ENCODE measurements around the gene MSI2. TPM values are rescaled to one million over a fixed set of nuclear protein-coding genes. Genes with fewer than 3 reads are reported as not detected.

MSI2 gene
- total RNA-seq, 1 donor from 2014 or later: 90.7 TPM

GRCh38 chr17:57264250-57264649 is 7.9 kb downstream of the MSI2 start:
- intact Hi-C loops (cut with micrococcal nuclease): no loop called here
- ATAC-seq (no peak), DNase-seq (no peak)

GRCh38 chr17:57264776-57265175 is 8.5 kb downstream of the MSI2 start:
- no peak for ATAC-seq
- intact Hi-C loops (cut with micrococcal nuclease): no loop called here

GRCh38 chr17:57266902-57267311 is 10.6 kb downstream of the MSI2 start:
- DNase-seq (no peak), ATAC-seq (no peak)
- intact Hi-C loops (cut with micrococcal nuclease): no loop called here

More at GRCh38 chr17:57264776-57265175, 8.5 kb downstream of the MSI2 start:
- DNase-seq: no peak

DNA sequence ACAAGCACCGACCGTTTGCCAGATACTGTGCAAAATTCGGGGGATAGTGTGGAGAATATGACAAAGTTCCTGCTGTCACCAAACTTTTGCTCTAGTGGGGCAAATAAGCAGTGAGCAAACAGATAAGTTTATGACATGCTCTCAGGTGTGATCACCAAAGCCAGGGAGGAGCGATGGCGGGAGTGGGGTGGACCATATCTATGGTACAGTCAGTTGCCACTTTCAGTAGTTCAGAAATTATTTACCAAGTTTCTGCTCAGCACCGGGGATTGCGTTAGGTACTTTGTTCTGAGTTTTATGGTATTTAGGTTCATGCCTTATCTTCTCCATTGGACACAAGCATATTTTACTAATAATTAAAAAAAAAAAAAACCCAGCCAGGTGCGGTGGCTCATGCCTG is 11.9 kb downstream of the MSI2 start:
- intact Hi-C loops (cut with micrococcal nuclease): no loop called here
- no peak for ATAC-seq
- no peak for DNase-seq

- intact Hi-C loops (cut with micrococcal nuclease): no loop called here
- no peak for DNase-seq
- ATAC-seq: no peak
These were observed 12.7 kb downstream of the MSI2 start for GRCh38 chr17:57269052-57269451.

- intact Hi-C loops (cut with micrococcal nuclease): no loop called here
- ATAC-seq (no peak), DNase-seq (no peak)
These were observed 13.4 kb downstream of the MSI2 start for GRCh38 chr17:57269598-57270255.

GRCh38 chr17:57270801-57271245 is 14.5 kb downstream of the MSI2 start:
- intact Hi-C loops (cut with micrococcal nuclease): no loop called here
- ATAC-seq (peak; percentile 47), DNase-seq (no peak)

GRCh38 chr17:57271821-57272220 is 15.5 kb downstream of the MSI2 start:
- no peak for ATAC-seq
- no peak for DNase-seq
- intact Hi-C loops (cut with micrococcal nuclease): no loop called here

DNA sequence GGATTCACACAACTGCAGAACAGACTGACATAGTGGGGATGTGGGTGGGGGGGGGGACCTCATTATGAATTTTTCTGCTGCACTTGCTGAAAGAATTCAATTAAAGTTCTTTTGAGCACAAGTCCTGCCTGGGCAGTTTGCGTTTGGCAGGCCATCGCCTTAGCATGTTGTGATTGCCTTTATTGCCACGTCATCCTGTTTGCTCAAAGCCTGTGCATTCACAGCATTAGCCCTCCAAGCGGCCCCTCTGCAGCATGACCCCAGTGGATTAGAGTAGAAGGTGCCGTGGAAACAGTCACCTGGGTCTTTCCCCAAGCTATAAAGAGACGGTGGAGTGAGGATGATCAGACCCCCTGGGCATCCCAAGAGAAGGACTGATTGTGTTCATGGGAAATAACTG is 17.2 kb downstream of the MSI2 start:
- ATAC-seq (no peak), DNase-seq (no peak)
- intact Hi-C loops (cut with micrococcal nuclease): no loop called here

GRCh38 chr17:57274162-57274561 is 17.8 kb downstream of the MSI2 start:
- no peak for ATAC-seq
- no peak for DNase-seq
- intact Hi-C loops (cut with micrococcal nuclease): no loop called here

DNA sequence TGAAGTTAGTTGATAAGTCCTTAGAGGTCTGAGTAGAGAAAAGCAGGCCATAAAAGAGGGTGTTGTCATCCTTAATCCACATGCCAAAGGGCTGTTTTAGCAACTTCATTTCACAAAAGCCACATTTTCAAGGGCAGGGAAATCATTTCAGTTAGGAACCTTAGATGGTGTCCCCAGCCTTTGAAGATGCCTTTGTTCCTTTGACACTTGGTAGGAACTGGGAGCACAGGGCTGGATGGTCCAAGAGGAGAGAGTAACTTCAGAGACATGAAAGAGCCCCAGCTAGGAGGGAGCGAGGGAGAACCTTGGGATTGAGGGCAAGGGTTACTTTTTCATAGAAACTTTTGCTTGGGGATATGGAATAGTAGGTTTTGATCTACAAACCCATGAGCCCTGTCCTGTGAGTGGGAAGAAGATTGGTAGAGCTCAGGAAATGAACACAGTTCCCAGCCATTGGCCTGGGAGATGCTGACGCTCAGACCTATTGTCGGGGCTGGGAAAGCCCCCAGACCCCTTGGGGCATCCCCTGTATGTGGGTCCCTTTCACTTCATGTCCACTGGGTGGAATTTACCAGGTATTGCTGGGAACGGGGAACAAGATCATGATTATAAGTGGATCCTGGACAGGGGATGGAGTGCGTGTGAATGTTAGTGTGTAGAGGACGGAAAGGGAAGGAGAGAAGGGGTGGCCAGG is 18.9 kb downstream of the MSI2 start:
- no peak for DNase-seq

DNA sequence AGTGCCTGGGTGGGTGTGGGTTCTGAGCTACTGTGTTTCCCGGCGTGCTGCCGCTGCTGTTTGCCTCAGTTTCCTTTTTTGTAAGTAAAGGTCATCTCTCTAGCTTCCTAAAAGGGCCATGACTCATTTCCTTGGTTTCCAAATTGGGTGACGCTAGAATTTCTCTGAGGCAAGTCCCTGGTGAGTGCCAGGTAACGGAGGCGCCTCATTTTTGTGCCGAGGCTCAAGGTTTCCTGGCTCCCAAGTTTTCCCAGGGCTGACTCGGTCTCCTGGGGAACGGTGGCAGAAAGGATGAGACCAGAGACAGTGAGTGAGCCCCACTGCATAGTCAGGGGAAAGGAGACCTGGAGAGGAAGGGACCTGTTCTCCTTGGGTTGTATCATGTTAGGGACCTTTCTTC is 20.3 kb downstream of the MSI2 start:
- intact Hi-C loops (cut with micrococcal nuclease): no loop called here
- ATAC-seq (no peak), DNase-seq (no peak)

More for the DNA sequence above, 18.9 kb downstream of the MSI2 start:
- no peak for ATAC-seq
- intact Hi-C loops (cut with micrococcal nuclease): no loop called here

GRCh38 chr17:57277923-57278604 is 21.7 kb downstream of the MSI2 start:
- no peak for DNase-seq
- ATAC-seq: no peak
- intact Hi-C loops (cut with micrococcal nuclease): no loop called here

GRCh38 chr17:57278740-57279387 is 22.5 kb downstream of the MSI2 start:
- intact Hi-C loops (cut with micrococcal nuclease): no loop called here
- ATAC-seq: no peak
- no peak for DNase-seq

DNA sequence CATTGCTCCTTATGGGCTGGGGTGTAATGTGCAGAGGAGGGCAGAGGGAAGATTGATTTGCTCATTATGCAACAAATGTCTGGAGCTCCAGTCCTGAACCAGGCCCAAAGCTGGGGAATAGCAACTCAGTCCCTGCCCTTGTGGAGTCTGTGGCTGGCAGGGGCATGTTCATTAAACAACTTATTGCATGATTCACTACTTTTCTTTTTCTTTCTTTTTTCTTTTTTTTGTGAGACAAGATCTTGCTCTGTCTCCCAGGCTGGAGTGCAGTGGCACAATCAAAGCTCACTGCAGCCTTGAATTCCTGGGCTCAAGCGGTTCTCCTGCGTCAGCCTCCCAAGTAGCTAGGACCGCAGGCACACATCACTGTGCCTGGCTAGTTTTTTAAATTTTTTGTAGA is 23.1 kb downstream of the MSI2 start:
- DNase-seq (no peak), ATAC-seq (no peak)
- intact Hi-C loops (cut with micrococcal nuclease): no loop called here

- intact Hi-C loops (cut with micrococcal nuclease): no loop called here
- DNase-seq: no peak
- no peak for ATAC-seq
These were observed 25.6 kb downstream of the MSI2 start for GRCh38 chr17:57281887-57282286.

GRCh38 chr17:57282296-57282695 is 26.0 kb downstream of the MSI2 start:
- DNase-seq (no peak), ATAC-seq (peak; percentile 71)
- intact Hi-C loops (cut with micrococcal nuclease): no loop called here

DNA sequence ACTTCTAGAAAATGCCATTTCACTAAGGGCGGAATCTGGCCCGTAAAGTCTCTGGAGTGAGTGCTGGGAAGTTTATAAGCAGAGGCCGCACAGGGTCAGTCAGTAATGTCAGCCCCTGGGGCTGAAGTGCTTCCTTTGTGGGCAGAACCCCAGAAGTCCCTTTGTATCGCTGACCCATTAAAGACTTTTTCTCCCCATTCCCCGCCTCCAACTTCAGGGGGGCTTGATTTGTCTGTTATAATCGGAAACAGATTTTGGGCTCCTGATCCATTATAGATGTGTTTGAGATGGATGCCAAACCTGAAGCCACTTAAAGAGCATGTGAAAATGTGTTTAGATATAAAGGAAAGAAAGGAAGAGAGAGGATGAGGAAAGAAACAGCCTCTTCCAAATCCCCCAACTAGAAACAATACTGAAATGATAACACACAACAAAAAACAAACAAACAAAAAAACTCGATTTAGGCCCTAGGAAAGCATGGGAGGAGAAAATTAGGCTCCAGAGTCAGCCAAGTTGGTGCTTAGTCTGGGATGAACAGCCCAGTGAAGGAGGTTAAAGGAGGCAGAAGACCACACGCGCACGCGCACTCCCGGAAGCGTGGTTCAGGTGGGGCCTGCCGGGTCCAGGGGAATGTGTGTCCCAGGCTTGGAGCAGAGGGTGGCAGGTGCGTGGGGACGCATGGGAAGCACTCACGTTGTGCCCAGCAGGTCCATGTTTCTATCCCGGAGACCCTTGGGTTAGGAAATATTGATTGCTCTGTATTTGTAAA is 27.1 kb downstream of the MSI2 start:
- intact Hi-C loops (cut with micrococcal nuclease): no loop called here
- ATAC-seq (no peak), DNase-seq (no peak)

DNA sequence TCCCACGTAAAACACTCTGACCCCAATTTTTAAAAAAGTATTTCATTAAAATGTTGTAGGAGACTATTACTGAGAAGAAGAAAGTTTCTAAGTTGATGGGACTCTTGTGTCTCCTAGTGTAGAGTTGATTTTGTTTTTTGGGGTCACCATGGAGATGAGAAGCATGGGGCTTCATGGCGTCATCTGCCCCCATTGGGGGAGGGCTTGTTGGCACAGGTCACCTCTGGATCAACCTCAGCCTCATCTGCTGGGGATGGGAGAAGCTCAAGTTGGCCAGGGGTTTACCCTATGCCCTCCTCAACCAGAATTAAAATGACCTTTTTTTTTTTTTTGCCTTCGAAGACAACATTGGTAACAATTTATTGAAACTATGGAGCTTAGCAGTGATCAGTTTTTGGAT is 28.3 kb downstream of the MSI2 start:
- ATAC-seq (no peak), DNase-seq (no peak)
- intact Hi-C loops (cut with micrococcal nuclease): no loop called here
